NCI-H226 (cell line): ENCODE results near the gene MAGI2.
"Not testable (repeated sequence)": the region's sequence is repeated elsewhere in the genome, so short reads cannot be mapped to it uniquely, and the experiment has no call there.

Experiments
- DNase-seq: peaks from one replicate; pipeline ENCODE4 v3.0.0-alpha.2; 2015

MAGI2 gene

GRCh38 chr7:78253850-78254725 is 1199.4 kb downstream of the MAGI2 start:
- DNase-seq = no peak

- DNase-seq = no peak
Measured at GRCh38 chr7:78248867-78249266, 1204.6 kb downstream of the MAGI2 start.

- DNase-seq = no peak
Measured at GRCh38 chr7:78247910-78248689, 1205.4 kb downstream of the MAGI2 start.

GRCh38 chr7:78240179-78240578 is 1213.3 kb downstream of the MAGI2 start:
- not testable (repeated sequence) for DNase-seq

GRCh38 chr7:78234634-78235033 is 1218.8 kb downstream of the MAGI2 start:
- no peak for DNase-seq

- no peak for DNase-seq
Measured at GRCh38 chr7:78232806-78233205, 1220.7 kb downstream of the MAGI2 start.

- peak; percentile 24 for DNase-seq
Measured at GRCh38 chr7:78226059-78226719, 1227.3 kb downstream of the MAGI2 start.

GRCh38 chr7:78225534-78225933 is 1227.9 kb downstream of the MAGI2 start:
- no peak for DNase-seq

GRCh38 chr7:78224923-78225322 is 1228.5 kb downstream of the MAGI2 start:
- peak; percentile 10 for DNase-seq

GRCh38 chr7:78223598-78223997 is 1229.9 kb downstream of the MAGI2 start:
- no peak for DNase-seq

GRCh38 chr7:78222001-78222751 is 1231.3 kb downstream of the MAGI2 start:
- DNase-seq = no peak

- no peak for DNase-seq
Measured at GRCh38 chr7:78220754-78221153, 1232.7 kb downstream of the MAGI2 start.

- no peak for DNase-seq
Measured at GRCh38 chr7:78218876-78219275, 1234.6 kb downstream of the MAGI2 start.

GRCh38 chr7:78218051-78218450 is 1235.4 kb downstream of the MAGI2 start:
- DNase-seq = no peak

GRCh38 chr7:78215199-78215598 is 1238.3 kb downstream of the MAGI2 start:
- DNase-seq = no peak

GRCh38 chr7:78213402-78213801 is 1240.1 kb downstream of the MAGI2 start:
- DNase-seq = no peak

- DNase-seq = no peak
Measured at GRCh38 chr7:78212476-78213060, 1240.9 kb downstream of the MAGI2 start.

- DNase-seq = no peak
Measured at GRCh38 chr7:78207269-78207668, 1246.2 kb downstream of the MAGI2 start.

GRCh38 chr7:78206769-78207168 is 1246.7 kb downstream of the MAGI2 start:
- DNase-seq = no peak

- peak; percentile 53 for DNase-seq
Measured at GRCh38 chr7:78203042-78203720, 1250.3 kb downstream of the MAGI2 start.

- peak; percentile 22 for DNase-seq
Measured at GRCh38 chr7:78198756-78199155, 1254.7 kb downstream of the MAGI2 start.

GRCh38 chr7:78197447-78197846 is 1256.0 kb downstream of the MAGI2 start:
- DNase-seq = peak; percentile 17
